Measurements from ENCODE around the gene OR2A42.
"Not testable (repeated sequence)": the region's sequence is repeated elsewhere in the genome, so short reads cannot be mapped to it uniquely, and the experiment has no call there.

Gene OR2A42

GRCh38 chr7:144231027-144231426 is 8.4 kb downstream of the OR2A42 start:
- not testable (repeated sequence) for H3K27ac ChIP-seq (ENCODE audit: low read depth, low read length, poor library complexity, severe bottlenecking); H3K4me1 ChIP-seq (ENCODE audit: insufficient read depth, low read length, severe bottlenecking); H4K20me1 ChIP-seq (ENCODE audit: insufficient read depth, low read length); H3K27me3 ChIP-seq (ENCODE audit: insufficient read depth, low read length); H2AFZ ChIP-seq (ENCODE audit: low read length); H3K4me2 ChIP-seq (ENCODE audit: low read length); H3K4me3 ChIP-seq (ENCODE audit: low read depth, low read length, poor library complexity, severe bottlenecking); H3K9me3 ChIP-seq (ENCODE audit: low read length); H3K36me3 ChIP-seq (ENCODE audit: insufficient read depth, low read length); H3K79me2 ChIP-seq (ENCODE audit: insufficient read depth, low read length); H3K9me2 ChIP-seq (ENCODE audit: low read depth, low read length); H3K9ac ChIP-seq (ENCODE audit: low read length); H3F3A ChIP-seq (ENCODE audit: insufficient read depth, low read length)

GRCh38 chr7:144228810-144229209 is 10.6 kb downstream of the OR2A42 start:
- H3K9me3 ChIP-seq (ENCODE audit: low read length); H2AFZ ChIP-seq (ENCODE audit: low read length); H3K27me3 ChIP-seq (ENCODE audit: insufficient read depth, low read length); H3K4me1 ChIP-seq (ENCODE audit: insufficient read depth, low read length, severe bottlenecking); H3F3A ChIP-seq (ENCODE audit: insufficient read depth, low read length); H3K9me2 ChIP-seq (ENCODE audit: low read depth, low read length); H3K4me2 ChIP-seq (ENCODE audit: low read length); H3K79me2 ChIP-seq (ENCODE audit: insufficient read depth, low read length); H3K36me3 ChIP-seq (ENCODE audit: insufficient read depth, low read length); H3K9ac ChIP-seq (ENCODE audit: low read length); H3K4me3 ChIP-seq (ENCODE audit: low read depth, low read length, poor library complexity, severe bottlenecking); H3K27ac ChIP-seq (ENCODE audit: low read depth, low read length, poor library complexity, severe bottlenecking); H4K20me1 ChIP-seq (ENCODE audit: insufficient read depth, low read length): not testable (repeated sequence)

GRCh38 chr7:144226866-144227265 is 12.5 kb downstream of the OR2A42 start:
- not testable (repeated sequence) for H3K27ac ChIP-seq (ENCODE audit: low read depth, low read length, poor library complexity, severe bottlenecking); H3K4me2 ChIP-seq (ENCODE audit: low read length); H3K4me3 ChIP-seq (ENCODE audit: low read depth, low read length, poor library complexity, severe bottlenecking); H3K79me2 ChIP-seq (ENCODE audit: insufficient read depth, low read length); H2AFZ ChIP-seq (ENCODE audit: low read length); H3K9me2 ChIP-seq (ENCODE audit: low read depth, low read length); H3K9ac ChIP-seq (ENCODE audit: low read length); H4K20me1 ChIP-seq (ENCODE audit: insufficient read depth, low read length); H3F3A ChIP-seq (ENCODE audit: insufficient read depth, low read length); H3K27me3 ChIP-seq (ENCODE audit: insufficient read depth, low read length); H3K36me3 ChIP-seq (ENCODE audit: insufficient read depth, low read length); H3K9me3 ChIP-seq (ENCODE audit: low read length); H3K4me1 ChIP-seq (ENCODE audit: insufficient read depth, low read length, severe bottlenecking)

- H3K4me3 ChIP-seq (ENCODE audit: low read depth, low read length, poor library complexity, severe bottlenecking); H3K9me2 ChIP-seq (ENCODE audit: low read depth, low read length): not testable (repeated sequence)
These were observed 15.7 kb downstream of the OR2A42 start for GRCh38 chr7:144223675-144224074.

GRCh38 chr7:144220531-144220930 is 18.9 kb downstream of the OR2A42 start:
- not testable (repeated sequence) for H3K27ac ChIP-seq (ENCODE audit: low read depth, low read length, poor library complexity, severe bottlenecking); H3K4me3 ChIP-seq (ENCODE audit: low read depth, low read length, poor library complexity, severe bottlenecking); H3K4me2 ChIP-seq (ENCODE audit: low read length); H2AFZ ChIP-seq (ENCODE audit: low read length); H3K36me3 ChIP-seq (ENCODE audit: insufficient read depth, low read length); H3K79me2 ChIP-seq (ENCODE audit: insufficient read depth, low read length); H3K27me3 ChIP-seq (ENCODE audit: insufficient read depth, low read length); H3K9me3 ChIP-seq (ENCODE audit: low read length); H3K4me1 ChIP-seq (ENCODE audit: insufficient read depth, low read length, severe bottlenecking); H3K9me2 ChIP-seq (ENCODE audit: low read depth, low read length); H4K20me1 ChIP-seq (ENCODE audit: insufficient read depth, low read length); H3F3A ChIP-seq (ENCODE audit: insufficient read depth, low read length); H3K9ac ChIP-seq (ENCODE audit: low read length)

More at GRCh38 chr7:144223675-144224074, 15.7 kb downstream of the OR2A42 start:
- H3F3A ChIP-seq (ENCODE audit: insufficient read depth, low read length); H3K27me3 ChIP-seq (ENCODE audit: insufficient read depth, low read length); H3K4me1 ChIP-seq (ENCODE audit: insufficient read depth, low read length, severe bottlenecking); H2AFZ ChIP-seq (ENCODE audit: low read length); H3K4me2 ChIP-seq (ENCODE audit: low read length); H3K27ac ChIP-seq (ENCODE audit: low read depth, low read length, poor library complexity, severe bottlenecking); H3K9me3 ChIP-seq (ENCODE audit: low read length); H3K79me2 ChIP-seq (ENCODE audit: insufficient read depth, low read length); H3K9ac ChIP-seq (ENCODE audit: low read length); H3K36me3 ChIP-seq (ENCODE audit: insufficient read depth, low read length); H4K20me1 ChIP-seq (ENCODE audit: insufficient read depth, low read length): not testable (repeated sequence)

- not testable (repeated sequence) for H3K36me3 ChIP-seq (ENCODE audit: insufficient read depth, low read length); H3K27me3 ChIP-seq (ENCODE audit: insufficient read depth, low read length); H3K27ac ChIP-seq (ENCODE audit: low read depth, low read length, poor library complexity, severe bottlenecking); H3K4me1 ChIP-seq (ENCODE audit: insufficient read depth, low read length, severe bottlenecking); H3K4me2 ChIP-seq (ENCODE audit: low read length); H3K9ac ChIP-seq (ENCODE audit: low read length); H3K4me3 ChIP-seq (ENCODE audit: low read depth, low read length, poor library complexity, severe bottlenecking); H3K9me2 ChIP-seq (ENCODE audit: low read depth, low read length); H4K20me1 ChIP-seq (ENCODE audit: insufficient read depth, low read length); H3F3A ChIP-seq (ENCODE audit: insufficient read depth, low read length); H3K9me3 ChIP-seq (ENCODE audit: low read length); H2AFZ ChIP-seq (ENCODE audit: low read length); H3K79me2 ChIP-seq (ENCODE audit: insufficient read depth, low read length)
These were observed 20.3 kb downstream of the OR2A42 start for GRCh38 chr7:144219149-144219548.

- not testable (repeated sequence) for H3K27me3 ChIP-seq (ENCODE audit: insufficient read depth, low read length); H3K9me2 ChIP-seq (ENCODE audit: low read depth, low read length); H3K27ac ChIP-seq (ENCODE audit: low read depth, low read length, poor library complexity, severe bottlenecking); H3K9ac ChIP-seq (ENCODE audit: low read length); H2AFZ ChIP-seq (ENCODE audit: low read length); H3F3A ChIP-seq (ENCODE audit: insufficient read depth, low read length); H4K20me1 ChIP-seq (ENCODE audit: insufficient read depth, low read length); H3K4me2 ChIP-seq (ENCODE audit: low read length); H3K79me2 ChIP-seq (ENCODE audit: insufficient read depth, low read length); H3K4me3 ChIP-seq (ENCODE audit: low read depth, low read length, poor library complexity, severe bottlenecking); H3K4me1 ChIP-seq (ENCODE audit: insufficient read depth, low read length, severe bottlenecking); H3K9me3 ChIP-seq (ENCODE audit: low read length); H3K36me3 ChIP-seq (ENCODE audit: insufficient read depth, low read length)
These were observed 20.8 kb downstream of the OR2A42 start for GRCh38 chr7:144218581-144218980.

- H3K79me2 ChIP-seq (ENCODE audit: insufficient read depth, low read length); H3K9me3 ChIP-seq (ENCODE audit: low read length); H4K20me1 ChIP-seq (ENCODE audit: insufficient read depth, low read length); H3K9me2 ChIP-seq (ENCODE audit: low read depth, low read length); H3F3A ChIP-seq (ENCODE audit: insufficient read depth, low read length); H3K4me1 ChIP-seq (ENCODE audit: insufficient read depth, low read length, severe bottlenecking); H3K4me3 ChIP-seq (ENCODE audit: low read depth, low read length, poor library complexity, severe bottlenecking); H3K27me3 ChIP-seq (ENCODE audit: insufficient read depth, low read length); H3K4me2 ChIP-seq (ENCODE audit: low read length); H3K27ac ChIP-seq (ENCODE audit: low read depth, low read length, poor library complexity, severe bottlenecking); H2AFZ ChIP-seq (ENCODE audit: low read length); H3K36me3 ChIP-seq (ENCODE audit: insufficient read depth, low read length); H3K9ac ChIP-seq (ENCODE audit: low read length): not testable (repeated sequence)
These were observed 22.2 kb downstream of the OR2A42 start for GRCh38 chr7:144217200-144217599.
